GM21576 (cell line): ENCODE results near the gene CTSH.

Experiments
- ATAC-seq: cut with Tn5 transposase; IDR thresholded peaks from one replicate; pipeline ENCODE4 v1.9.1; 2021; ENCODE audit warnings: mild to moderate bottlenecking, moderate library complexity; ENCODE audit not compliant: unreplicated experiment

CTSH gene

DNA sequence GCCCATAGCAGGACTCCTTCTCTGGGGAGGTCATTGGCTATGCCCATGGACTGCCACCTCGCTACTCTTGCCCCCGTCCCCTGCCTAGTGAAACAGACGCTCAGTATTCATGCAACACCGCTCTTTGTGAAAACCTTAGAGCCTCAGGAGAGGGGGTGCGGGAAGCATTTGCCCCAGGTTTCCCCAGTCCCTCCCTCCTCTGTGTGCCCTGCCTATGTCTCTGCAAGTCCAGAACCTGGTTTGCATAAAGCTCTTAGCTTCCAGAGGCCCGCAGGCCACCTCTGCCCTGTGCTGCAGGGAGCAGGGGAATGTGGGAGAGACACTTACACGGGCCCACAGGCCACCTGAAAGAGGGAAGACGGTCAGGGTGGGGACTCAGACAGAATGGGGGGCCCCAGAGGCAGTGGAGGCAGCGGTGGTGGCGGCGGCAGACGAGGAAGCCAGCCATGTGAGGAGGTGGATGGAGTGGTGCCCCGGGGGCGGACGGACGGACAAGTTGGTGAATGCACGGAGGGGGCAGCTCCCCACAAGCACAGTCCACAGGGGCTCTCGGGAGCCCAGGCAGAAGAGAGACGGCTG, 33.8 kb upstream of the CTSH start:
- ATAC-seq, result no peak

DNA sequence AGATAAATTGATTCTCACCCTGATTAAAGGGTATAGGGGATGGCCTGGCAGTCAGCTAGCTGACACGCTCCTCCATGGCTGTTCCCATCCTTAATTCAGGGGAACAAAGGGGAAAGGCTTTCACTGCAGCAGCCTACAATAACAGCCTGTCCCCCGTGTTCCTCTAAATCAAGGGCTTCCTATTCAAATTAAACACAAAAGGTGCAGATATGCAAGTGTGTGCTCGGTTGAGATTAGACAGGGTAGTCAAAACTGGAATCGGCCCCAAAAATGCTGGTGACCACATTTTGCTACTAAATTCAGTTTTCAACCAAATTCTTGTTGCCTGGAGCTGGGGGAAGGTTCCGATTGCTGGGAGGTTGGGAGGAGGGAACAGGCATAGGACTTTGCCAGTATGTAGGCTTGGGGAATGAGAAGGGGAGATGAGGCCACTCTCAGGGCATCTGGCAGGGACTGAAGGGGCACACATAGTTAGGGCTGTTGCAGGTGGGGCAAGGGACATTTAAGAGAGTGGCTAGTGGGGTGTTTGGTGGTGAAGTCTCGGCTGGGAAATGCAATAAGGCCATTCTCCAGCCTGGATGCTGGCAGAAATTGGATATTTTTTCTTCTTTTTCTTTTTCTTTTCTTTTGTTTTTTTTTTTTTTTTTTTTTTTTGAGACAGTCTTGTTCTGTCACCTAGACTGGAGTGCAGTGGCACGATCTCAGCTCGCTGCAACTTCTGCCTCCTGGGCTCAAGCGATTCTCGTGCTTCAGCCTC, 32.9 kb upstream of the CTSH start:
- ATAC-seq, result peak; percentile 20

- ATAC-seq, result peak; percentile 46
These were observed 32.3 kb upstream of the CTSH start for GRCh38 chr15:78977091-78977571.

DNA sequence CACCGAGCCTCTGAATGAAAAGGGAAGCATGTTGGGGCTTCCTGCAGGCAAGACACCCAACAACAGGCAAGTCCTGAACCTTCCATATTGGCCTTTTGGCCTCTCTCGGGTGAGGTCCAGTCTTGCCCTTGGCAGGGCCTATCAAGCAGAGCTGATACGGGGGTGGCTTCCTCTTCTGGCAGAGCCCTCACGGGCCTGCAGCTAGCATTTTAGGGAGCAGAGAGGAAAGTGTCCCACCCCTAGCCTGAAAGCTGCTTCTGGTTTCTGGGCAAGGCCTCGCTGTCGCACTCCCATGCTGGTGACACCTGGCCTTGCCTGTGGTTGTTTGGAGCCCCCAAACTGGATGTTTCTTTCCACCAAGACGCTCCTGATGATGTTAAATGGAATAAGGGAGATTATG, 31.8 kb upstream of the CTSH start:
- no peak for ATAC-seq

DNA sequence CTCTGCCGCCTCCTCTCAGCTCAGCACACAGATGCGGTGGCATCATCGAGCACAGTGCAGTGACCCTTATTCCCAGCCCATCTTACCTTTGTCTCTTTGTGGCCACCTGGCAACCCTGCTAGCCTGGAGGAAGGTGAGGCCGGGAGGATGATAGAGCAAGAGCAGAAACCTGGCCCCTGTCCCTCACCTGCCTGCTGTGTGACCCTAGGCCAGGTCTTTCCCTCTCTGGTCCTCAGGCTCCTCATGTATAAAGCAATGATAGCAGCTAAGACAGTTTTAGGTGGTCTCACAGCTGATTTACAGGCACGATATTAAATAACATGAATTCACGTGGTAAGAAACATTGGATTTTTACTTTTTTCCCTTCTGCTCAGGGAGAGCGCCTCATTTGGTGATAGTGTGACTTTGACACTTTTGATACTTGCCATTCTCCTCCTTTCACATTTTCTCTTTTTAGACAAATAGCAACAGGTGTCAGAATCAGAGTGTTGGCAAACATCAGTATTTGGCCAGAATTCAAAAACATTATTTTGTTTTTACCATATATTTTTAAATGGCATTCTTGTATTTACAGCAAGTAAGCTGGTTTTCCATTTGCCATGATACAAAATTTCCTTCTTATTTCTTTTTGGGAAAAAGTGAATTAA, 29.5 kb upstream of the CTSH start:
- no peak for ATAC-seq

- ATAC-seq, result no peak
These were observed 25.0 kb upstream of the CTSH start for GRCh38 chr15:78969687-78970349.

- ATAC-seq, result no peak
These were observed 23.9 kb upstream of the CTSH start for GRCh38 chr15:78968539-78969271.

DNA sequence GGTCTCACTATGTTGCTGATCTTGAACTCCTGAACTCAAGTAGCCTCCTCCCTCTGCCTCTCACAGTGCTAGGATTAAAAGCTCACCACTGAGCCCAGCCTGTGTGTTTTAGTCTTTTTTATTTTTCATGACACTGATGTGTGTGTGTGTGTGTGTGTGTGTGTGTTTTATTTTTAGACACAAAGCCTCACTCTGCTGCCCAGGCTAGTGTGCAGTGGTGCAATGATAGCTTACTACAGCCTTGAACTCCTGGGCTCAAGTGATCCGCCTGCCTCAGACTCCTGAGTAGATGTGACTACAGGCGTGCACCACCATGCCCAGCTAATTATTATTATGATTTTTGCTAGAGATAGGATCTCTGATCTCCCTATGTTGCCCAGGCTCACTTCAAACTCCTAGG, 23.3 kb upstream of the CTSH start:
- ATAC-seq, result no peak

GRCh38 chr15:78960308-78960707, 15.5 kb upstream of the CTSH start:
- ATAC-seq, result no peak

DNA sequence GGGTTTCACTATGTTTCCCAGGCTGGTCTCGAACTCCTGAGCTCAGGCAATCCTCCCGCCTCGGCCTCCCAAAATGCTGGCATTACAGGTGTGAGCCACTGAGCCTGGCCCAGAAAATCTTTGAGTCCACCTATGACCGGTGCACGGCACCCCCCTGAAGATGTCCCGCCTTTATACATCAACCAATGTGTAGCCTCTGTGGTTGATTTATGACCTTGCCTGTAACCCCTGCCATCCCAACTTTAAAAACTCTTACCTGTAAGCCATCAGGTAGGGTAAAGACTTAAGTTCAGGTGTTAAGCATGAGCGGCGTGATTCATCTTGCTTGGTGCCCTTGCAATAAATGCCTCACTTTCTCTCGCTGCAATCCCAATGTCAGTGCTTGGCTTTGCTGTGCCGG, 14.5 kb upstream of the CTSH start:
- ATAC-seq, result no peak

DNA sequence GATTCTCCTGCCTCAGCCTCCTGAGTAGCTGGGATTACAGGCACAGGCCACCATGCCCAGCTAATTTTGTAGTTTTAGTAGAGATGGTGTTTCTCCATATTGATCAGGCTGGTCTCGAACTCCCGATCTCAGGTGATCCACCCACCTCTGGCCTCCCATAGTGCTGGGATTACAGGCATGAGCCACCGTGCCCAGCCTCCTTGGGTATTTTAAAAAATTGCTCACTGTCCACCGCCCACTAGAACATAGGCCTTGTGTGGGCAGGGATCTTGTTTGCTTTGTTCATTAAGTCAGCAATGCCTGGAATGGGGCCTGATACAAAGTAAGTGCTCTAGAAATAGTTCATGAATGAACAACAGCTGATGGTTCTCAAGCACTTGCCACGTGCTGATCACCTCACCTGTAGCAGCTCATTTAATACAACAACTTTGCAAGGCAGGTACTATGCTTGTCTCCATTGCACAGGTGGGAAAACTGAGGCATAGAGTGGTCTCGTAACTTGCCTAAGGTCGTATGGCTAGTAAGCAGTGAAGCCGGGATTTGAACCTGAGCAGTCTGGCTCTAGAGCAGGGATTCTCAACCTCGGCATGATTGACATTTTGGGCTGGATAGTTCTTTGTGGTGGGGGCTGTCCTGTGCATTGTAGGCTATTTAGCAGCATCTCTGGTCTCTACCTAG, 12.7 kb upstream of the CTSH start:
- no peak for ATAC-seq

- ATAC-seq, result no peak
These were observed 12.1 kb upstream of the CTSH start for GRCh38 chr15:78956937-78957336.

GRCh38 chr15:78955355-78955754, 10.5 kb upstream of the CTSH start:
- no peak for ATAC-seq

DNA sequence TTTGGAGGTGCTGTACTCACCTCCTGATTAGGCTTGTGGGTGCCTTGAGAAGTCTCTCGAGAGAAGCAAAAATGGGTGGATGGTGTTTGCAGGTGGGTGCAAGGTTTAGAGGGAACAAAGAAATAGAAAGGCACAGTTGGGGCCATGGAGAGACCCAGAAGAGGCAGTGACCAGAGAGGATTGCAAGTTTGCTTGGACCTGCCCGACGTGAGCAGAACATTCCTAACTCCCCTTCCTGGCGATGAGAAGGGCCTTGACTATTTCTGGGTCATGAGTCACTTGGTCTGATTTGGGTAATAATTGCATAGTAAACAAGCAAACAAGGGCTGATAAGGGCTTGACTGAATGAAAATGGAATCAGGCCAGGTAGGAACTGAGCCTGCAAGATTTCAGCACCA, 7.0 kb upstream of the CTSH start:
- no peak for ATAC-seq

DNA sequence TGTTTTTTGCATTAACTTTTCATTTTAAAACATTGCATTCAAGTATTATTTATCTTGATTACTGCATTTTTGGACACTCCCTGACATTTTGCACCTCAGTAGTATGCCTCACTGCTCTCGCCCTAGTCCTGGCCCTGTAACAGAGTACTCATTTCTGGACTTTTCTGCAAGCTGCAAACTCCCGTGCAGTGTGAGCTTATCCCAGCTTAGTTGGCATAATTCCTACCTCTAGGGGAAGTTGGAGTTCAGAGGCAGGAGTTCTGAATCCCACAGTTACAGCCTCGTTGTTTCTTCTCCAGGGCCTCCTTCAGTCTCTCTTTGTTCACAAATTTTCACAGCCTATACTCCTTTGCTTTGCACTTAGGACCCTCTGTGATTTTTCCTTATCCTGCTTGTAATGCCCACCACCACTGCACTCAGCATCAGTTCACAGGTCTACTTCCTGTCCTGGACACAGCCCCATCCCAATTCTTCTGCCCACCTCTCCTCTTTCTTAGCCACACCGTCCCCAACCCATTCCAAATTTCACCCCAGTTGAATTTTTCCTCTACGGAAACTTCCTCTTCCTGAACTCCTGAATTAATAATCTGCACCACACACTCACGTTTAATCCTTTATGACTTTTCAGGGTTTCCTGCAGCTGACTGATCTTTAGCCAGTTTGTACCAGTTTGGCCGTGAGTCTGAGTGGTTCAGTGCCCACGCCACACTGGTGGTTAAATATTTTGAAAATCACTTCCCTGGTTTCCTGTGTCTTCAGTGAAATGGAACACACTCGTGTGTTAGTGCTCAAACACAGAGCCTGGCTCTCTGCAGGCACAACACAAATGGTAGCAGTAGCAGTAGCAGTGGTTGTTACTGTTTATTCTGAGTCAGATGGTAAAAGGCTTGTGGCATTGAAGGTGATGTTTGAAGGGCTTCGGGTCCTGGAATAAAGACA, 6.3 kb upstream of the CTSH start:
- no peak for ATAC-seq

GRCh38 chr15:78950343-78950742, 5.5 kb upstream of the CTSH start:
- no peak for ATAC-seq

GRCh38 chr15:78949461-78949860, 4.6 kb upstream of the CTSH start:
- no peak for ATAC-seq

DNA sequence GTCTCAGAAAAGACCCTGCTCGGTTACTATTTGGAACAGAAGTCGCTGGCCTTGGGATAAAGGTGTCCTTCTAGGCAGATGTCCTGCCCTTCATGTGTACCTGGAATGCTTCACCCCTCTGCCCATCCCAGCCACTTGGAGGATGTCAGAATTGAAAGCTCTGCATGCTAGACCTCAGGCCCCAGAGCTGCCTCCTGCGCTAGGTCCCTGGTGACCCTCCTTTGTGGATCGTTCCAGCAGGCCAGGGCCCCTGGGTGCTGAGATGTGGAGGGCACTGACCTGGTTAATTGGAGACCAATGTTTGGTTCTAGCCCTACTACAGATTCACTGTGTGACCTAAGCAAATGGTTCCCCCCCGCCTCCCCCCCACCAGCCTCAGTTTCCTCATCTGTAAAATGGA, 2.7 kb upstream of the CTSH start:
- ATAC-seq, result no peak

GRCh38 chr15:78946493-78946892, 1.6 kb upstream of the CTSH start:
- ATAC-seq, result no peak
